GM10266 (cell line): ENCODE measurements around the gene KCNH1.

Source experiments
- DNase-seq: peaks from one replicate; pipeline ENCODE4 v3.0.0; 2012; ENCODE audit errors: extremely low spot score
- TF ChIP-seq, protein P1 (sequence below): IDR thresholded peaks from 2 replicates; pipeline ENCODE4 v1.5.1; 2012; ENCODE audit warnings: mild to moderate bottlenecking, low read depth; ENCODE audit not compliant: control insufficient read depth, insufficient read depth; ENCODE audit errors: missing control alignments

KCNH1 gene

GRCh38 chr1:210758761-210759160 is 375.2 kb downstream of the KCNH1 start:
- TF ChIP-seq, protein P1, sequence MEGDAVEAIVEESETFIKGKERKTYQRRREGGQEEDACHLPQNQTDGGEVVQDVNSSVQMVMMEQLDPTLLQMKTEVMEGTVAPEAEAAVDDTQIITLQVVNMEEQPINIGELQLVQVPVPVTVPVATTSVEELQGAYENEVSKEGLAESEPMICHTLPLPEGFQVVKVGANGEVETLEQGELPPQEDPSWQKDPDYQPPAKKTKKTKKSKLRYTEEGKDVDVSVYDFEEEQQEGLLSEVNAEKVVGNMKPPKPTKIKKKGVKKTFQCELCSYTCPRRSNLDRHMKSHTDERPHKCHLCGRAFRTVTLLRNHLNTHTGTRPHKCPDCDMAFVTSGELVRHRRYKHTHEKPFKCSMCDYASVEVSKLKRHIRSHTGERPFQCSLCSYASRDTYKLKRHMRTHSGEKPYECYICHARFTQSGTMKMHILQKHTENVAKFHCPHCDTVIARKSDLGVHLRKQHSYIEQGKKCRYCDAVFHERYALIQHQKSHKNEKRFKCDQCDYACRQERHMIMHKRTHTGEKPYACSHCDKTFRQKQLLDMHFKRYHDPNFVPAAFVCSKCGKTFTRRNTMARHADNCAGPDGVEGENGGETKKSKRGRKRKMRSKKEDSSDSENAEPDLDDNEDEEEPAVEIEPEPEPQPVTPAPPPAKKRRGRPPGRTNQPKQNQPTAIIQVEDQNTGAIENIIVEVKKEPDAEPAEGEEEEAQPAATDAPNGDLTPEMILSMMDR, result no peak
- no peak for DNase-seq

GRCh38 chr1:210758261-210758660 is 375.7 kb downstream of the KCNH1 start:
- no peak for DNase-seq
- TF ChIP-seq, protein P1, result no peak

DNA sequence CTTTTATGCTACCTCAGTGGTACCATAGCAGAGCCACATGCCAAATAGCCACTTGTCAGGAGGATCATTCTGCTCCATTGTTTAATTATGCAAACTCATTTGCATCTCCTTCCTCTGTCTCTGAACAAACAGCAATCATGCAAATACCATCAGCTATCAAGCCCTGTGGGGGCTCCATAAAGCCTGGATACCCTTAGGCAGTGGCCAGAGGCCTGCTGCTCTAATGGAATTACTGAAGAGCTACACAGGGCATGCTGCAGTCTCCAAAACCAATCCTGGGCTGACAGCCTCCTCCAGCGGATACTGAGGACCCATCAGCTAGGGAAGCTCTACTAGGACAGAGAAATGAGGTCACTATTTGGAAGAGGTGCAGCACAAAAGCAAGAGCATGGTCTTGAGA is 376.3 kb downstream of the KCNH1 start:
- DNase-seq, result no peak
- TF ChIP-seq, protein P1, result no peak

GRCh38 chr1:210755991-210756659 is 377.8 kb downstream of the KCNH1 start:
- TF ChIP-seq, protein P1, result no peak
- no peak for DNase-seq

GRCh38 chr1:210754878-210755665 is 378.9 kb downstream of the KCNH1 start:
- no peak for DNase-seq
- TF ChIP-seq, protein P1, result no peak

DNA sequence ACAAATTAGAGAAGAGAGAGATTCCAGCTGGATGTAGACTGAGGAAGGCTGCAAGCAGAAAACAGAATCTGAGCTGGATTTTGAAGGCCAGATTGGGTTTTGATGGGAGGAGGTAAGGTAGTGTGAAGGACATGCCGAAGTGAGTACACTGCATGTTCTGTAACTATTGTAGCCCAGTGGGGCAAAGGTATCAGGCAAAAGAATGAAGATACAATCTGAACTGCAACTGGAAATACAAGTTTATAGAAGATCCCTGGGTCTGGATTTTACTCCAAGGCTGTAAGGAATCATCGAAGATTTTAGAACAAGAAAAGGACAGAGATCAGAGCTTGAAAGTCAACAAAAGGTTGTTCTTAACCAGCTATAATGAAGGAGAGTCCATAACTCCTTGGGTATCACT is 382.0 kb downstream of the KCNH1 start:
- TF ChIP-seq, protein P1, result no peak
- DNase-seq, result no peak

- TF ChIP-seq, protein P1, result no peak
- DNase-seq, result no peak
Measured at GRCh38 chr1:210750468-210750867, 383.5 kb downstream of the KCNH1 start.
